GM18499 (cell line): ENCODE measurements around the gene STX12.
"Not testable (repeated sequence)": the region's sequence is repeated elsewhere in the genome, so short reads cannot be mapped to it uniquely, and the experiment has no call there.

ENCODE experiments used
- ATAC-seq: cut with Tn5 transposase; IDR thresholded peaks from one replicate; pipeline ENCODE4 v1.9.1; 2021; ENCODE audit warnings: moderate number of reproducible peaks; ENCODE audit not compliant: insufficient read depth, unreplicated experiment

The STX12 gene

DNA sequence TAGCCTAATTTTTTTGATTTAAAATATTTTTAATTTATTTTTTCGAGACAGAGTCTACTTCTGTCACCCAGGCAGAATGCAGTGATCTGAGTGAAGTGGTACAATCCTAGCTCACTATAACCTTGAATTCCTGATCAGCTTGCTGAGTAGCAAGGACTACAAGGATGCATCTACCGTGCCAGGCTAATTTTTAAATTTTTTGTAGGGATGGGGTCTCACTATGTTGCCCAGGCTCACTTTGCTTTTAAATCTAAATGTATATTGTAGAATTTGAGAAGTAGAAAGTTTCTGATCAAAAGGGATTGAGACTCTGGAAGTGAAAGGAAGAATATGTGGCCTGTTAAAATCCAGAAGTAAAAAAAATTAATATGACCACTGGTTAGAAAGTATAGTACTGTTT is 1.6 kb downstream of the STX12 start:
- ATAC-seq, result no peak

DNA sequence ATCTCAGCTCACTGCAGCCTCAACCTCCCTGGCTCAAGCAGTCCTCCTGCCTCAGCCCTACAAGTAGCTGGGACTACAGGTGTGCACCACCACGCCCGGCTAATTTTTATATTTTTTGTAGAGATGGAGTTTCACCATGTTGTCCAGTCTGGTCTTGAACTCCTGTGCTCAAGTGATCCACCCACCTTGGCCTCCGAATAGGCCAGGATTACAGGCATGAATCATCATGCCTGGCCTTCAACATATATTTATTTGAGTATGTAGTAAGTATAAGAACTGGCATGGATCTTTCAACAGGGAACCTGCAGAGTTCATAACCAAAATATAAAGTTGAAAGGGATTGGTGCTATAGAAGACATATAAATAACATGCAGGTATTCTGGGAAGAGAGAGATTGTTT is 2.3 kb downstream of the STX12 start:
- ATAC-seq, result not testable (repeated sequence)

DNA sequence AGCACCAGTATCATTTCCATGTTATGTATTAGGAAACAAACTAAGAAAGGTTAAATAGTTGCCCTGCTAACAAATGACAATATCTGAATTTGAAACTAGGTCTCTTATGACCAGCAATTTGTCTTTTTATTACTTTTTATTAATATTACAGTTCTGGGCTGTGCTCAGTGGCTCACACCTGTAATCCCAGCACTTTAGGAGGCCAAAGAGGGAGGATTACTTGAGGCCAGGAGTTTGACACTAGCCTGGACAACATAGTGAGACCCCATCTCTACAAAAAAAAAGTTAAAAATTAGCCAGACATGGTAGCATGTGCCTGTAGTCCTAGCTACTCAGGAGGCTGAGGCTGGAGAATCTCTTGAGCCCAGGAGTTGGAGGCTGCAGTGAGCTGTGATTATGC is 3.3 kb downstream of the STX12 start:
- not testable (repeated sequence) for ATAC-seq

GRCh38 chr1:27778056-27778455 is 5.0 kb downstream of the STX12 start:
- no peak for ATAC-seq

DNA sequence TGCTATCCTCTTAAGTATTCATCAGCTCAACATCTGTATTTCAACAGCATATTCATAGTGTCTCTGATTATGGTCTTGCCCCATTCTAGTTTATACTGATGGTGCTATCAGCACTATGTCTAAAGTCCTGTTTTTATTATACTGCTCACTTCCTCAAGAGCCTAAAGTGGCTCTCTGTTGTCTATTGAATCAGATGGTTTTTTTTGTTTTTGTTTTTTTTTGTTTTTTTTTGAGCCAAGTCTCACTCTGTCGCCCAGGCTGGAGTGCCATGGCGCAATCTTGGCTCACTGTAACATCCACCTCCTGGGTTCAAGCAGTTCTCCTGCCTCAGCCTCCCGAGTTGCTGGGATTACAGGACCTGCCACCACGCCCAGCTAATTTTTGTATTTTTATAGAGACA is 6.1 kb downstream of the STX12 start:
- no peak for ATAC-seq

- no peak for ATAC-seq
Measured at GRCh38 chr1:27782950-27783349, 9.9 kb downstream of the STX12 start.

DNA sequence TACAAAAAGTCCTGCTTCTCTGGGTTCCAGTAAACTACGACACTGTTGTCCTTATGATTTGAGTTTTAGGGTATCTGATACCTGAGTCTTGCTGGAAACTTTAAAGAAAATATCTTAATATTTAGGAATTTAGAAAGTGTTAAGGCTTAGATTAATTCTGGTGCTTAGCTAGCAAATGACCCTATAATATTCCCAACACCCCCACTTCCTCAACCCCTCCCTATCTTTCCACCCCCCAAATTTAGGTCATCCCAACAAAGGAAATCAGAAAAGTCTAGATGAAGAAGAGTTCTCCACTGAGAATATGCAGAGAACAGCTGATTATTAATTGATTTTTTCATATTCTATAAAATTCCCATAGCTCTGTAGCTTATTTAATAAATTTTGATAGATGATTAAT is 11.7 kb downstream of the STX12 start:
- no peak for ATAC-seq

- no peak for ATAC-seq
Measured at GRCh38 chr1:27785781-27786455, 12.9 kb downstream of the STX12 start.

- ATAC-seq, result no peak
Measured at GRCh38 chr1:27787895-27788294, 14.9 kb downstream of the STX12 start.

GRCh38 chr1:27789540-27790041 is 16.6 kb downstream of the STX12 start:
- ATAC-seq, result no peak

DNA sequence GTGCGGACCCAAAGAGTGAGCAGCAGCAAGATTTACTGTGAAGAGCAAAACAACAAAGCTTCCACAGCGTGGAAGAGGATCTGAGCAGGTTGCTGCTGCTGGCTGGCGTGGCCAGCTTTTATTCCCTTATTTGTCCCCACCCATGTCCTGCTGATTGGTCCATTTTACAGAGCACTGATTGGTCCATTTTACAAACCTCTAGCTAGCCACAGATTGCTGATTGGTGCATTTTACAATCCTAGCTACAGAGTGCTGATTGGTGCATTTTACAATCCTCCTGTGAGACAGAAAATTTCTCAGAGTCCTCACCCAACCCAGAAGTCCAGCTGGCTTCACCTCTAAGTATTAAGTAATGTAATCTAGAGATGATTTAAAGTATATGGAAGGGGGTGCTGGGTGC is 17.3 kb downstream of the STX12 start:
- not testable (repeated sequence) for ATAC-seq

GRCh38 chr1:27795601-27796000 is 22.6 kb downstream of the STX12 start:
- ATAC-seq, result no peak

- ATAC-seq, result no peak
Measured at GRCh38 chr1:27804791-27805190, 31.8 kb downstream of the STX12 start.

DNA sequence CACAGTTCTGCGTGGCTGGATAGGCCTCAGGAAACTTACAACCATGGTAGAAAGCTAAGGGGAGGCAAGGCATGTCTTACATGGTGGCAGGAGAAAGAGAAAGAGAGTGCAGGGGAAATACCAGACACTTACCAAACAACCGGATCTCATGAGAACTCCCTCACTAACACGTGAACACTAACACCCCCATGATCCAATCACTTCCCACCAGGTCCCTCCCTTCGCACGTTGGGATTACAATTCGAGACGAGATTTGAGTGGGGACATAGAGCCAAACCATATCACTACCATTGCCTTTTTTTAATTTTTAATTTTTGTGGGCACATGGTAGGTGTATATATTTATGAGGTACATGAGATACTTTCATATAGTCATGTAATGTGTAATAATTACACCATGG is 33.7 kb downstream of the STX12 start:
- no peak for ATAC-seq

DNA sequence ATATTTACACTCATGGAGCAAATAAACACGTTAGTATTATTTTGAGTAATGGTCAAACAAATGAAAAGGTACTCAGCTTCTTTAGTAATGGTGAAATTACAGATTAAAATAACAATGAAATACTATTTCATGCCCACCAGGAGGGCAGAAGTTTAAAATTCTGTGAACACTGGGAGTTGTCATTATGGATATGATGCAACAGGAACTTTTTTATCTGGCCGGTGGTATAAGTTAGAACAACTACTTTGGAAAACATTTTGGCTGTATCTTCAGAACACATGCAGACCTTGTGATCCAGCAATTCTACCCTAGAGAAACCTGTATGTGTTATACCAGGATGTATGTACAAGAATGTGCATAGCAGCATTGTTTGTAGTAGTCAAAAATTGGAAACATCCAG is 34.4 kb downstream of the STX12 start:
- no peak for ATAC-seq

DNA sequence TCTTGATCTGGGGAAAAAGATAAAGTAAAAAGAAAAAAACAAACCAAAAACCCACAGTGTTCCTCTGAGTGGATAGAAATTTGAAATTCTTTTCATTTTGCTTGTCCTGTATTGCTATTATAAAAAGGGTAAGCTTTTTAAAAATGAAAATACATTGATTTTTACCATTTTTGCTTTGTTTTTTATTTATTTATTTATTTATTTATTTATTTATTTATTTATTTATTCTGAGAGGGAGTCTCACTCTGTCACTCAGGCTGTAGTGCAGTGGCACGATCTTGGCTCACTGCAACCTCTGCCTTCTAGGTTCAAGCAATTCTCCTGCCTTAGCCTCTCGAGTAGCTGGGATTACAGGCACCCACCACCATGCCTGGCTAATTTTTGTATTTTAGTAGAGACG is 35.1 kb downstream of the STX12 start:
- ATAC-seq, result not testable (repeated sequence)

DNA sequence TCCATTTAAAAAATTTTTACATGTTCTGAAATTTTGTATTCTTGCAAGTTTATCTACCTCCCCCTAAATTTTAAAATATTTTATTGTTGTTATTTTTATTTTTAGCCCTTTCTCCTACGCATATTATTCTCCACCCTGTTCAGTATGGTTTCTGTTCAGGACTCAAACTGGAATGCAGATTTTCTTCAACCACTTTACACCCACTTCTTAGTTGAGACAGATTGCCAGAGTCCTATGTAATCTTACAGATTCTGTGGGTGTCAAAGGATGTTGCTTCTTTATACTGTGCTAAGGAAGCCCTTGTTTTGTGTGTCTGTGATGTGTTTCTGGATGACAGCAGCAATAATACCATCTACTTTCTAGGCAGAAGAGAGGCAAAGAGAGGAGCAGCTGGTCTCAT is 36.9 kb downstream of the STX12 start:
- no peak for ATAC-seq

- no peak for ATAC-seq
Measured at GRCh38 chr1:27811741-27812500, 38.9 kb downstream of the STX12 start.

- no peak for ATAC-seq
Measured at GRCh38 chr1:27816921-27817630, 44.1 kb downstream of the STX12 start.

DNA sequence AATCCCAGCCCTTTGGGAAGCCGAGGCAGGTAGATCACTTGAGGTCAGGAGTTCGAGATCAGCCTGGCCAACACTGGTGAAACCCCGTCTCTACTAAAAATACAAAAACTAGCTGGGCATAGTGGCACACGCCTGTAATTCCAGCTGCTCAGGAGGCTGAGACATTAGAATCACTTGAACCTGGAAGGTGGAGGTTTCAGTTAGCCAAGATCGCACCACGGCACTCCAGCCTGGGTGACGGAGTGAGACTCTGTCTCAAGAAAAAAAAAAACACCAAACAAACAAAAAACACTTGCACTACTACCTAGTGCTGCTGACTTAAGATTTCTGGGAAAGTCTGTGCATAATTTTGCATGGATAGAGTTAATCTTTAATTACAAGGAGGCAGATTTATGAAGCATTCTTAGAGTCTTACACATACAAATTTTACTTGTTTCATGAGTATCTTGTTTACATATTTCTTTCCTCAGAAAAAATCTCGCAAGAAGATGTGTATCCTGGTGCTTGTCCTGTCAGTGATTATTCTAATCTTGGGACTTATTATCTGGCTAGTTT is 48.8 kb downstream of the STX12 start:
- no peak for ATAC-seq

DNA sequence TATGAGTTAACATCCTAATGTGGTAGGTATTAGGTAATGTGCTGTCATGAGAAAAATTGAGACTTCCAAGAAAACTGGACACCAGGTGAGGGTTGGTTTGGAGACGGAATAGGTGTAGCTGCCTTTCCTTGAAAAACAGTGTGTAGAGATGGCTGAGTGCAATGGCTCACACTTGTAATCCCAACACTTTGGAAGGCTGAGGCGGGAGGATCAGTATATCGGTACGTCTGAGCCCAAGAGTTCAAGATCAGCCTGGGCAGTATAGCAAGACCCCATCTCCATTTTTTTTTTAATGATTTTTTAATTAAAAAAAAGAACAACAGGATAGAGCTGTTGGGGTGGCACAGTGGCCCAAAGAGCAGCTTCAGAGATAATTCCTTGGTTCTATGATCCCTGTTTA is 50.8 kb downstream of the STX12 start:
- ATAC-seq, result no peak
